Activated CD4-positive, CD25-positive, alpha-beta regulatory T cell treated with anti-CD3 and anti-CD28 coated beads, Interleukin-2, amount 50 U/mL, for 24 hours (primary cell): ENCODE measurements around the gene HBZ.
A peak's percentile ranks its signal among the peaks of the same experiment; 100 is the strongest.
"Not testable (repeated sequence)": the region's sequence is repeated elsewhere in the genome, so short reads cannot be mapped to it uniquely, and the experiment has no call there.

ENCODE experiments used
- ATAC-seq, 2 donors: fragments of 150-1000 bp; cut with Tn5 transposase; one replicate each; pipeline ENCODE4 v1.10.0; 2021; ENCODE audit warnings: mild to moderate bottlenecking in 1 of 2, moderate library complexity in 1 of 2

Gene HBZ

GRCh38 chr16:165539-166374 lies 13.3 kb downstream of the HBZ start, which contains the start of gene HBM:
Gene HBM, plus strand, starts transcription at chr16:165978. Its CDS starts 20 bp downstream, at chr16:165998.
- ATAC-seq: peak; percentile 33 to 37

DNA sequence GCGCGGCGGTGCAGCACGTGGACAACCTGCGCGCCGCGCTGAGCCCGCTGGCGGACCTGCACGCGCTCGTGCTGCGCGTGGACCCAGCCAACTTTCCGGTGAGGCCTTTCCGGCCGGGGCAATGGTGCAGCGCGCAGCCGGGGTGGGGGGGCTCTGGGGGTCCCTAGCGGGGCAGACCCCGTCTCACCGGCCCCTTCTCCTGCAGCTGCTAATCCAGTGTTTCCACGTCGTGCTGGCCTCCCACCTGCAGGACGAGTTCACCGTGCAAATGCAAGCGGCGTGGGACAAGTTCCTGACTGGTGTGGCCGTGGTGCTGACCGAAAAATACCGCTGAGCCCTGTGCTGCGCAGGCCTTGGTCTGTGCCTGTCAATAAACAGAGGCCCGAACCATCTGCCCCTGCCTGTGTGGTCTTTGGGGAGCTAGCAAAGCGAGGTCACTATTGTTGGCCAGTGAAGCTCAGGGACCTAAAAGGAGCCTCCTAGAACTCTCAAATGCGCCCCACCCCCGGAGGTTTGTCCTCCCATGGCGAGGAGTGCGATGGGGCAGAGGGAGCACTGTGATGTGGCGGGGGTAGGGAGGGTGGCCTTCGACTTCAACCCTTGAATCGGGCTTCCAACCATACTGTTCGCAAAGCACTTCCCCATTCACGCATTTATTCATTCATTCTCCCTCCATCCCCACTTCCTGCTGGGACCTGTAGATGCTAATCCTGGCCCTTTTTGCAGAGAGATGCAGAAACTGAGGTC lies 14.1 kb downstream of the HBZ start:
- ATAC-seq: no peak

DNA sequence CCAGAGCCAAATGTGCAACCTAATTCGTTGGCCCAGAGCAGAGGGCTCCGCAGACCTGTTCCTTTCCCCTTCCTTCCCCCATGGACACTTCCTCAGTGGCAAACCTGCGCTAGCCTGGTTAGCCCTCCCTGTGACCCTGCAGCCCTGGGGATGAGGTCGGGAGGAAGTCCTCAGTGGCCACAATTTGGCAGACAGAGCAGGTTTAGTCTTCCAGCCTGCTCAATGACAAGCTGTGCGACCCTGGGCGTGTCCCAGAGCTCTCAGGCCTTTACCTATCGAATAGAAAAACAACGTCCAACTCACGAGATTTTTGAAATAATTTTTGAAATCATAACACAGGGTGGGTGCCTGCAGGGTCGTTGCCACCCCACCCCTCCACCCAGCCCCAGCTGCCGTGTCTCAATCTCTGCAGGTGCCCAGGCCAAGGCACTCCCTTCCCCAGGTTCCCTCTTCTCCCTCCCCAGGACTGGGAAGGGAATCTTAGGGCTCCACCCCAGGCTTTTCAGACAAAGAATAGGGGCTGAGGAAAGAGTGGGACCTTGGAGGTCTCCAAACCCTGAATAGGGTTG lies 14.8 kb downstream of the HBZ start:
- no peak for ATAC-seq

DNA sequence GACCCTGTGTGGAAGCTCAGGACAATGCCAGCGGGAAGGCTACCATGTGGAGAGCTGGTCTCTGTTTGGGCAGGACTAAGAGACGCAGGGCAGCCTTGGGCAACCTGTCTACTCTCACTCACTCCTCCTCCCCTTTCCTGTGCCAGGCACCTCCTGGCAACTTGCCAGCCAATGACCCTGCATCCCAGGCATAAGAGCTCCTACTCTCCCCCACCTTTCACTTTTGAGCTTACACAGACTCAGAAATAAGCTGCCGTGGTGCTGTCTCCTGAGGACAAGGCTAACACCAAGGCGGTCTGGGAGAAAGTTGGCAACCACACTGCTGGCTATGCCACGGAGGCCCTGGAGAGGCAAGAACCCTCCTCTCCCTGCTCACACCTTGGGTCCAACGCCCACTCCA lies 16.0 kb downstream of the HBZ start:
- no peak for ATAC-seq

GRCh38 chr16:169014-169413 lies 16.6 kb downstream of the HBZ start:
- ATAC-seq: no peak

DNA sequence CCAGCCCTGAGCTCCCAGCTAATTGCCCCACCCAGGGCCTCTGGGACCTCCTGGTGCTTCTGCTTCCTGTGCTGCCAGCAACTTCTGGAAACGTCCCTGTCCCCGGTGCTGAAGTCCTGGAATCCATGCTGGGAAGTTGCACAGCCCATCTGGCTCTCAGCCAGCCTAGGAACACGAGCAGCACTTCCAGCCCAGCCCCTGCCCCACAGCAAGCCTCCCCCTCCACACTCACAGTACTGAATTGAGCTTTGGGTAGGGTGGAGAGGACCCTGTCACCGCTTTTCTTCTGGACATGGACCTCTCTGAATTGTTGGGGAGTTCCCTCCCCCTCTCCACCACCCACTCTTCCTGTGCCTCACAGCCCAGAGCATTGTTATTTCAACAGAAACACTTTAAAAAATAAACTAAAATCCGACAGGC lies 17.7 kb downstream of the HBZ start:
- ATAC-seq: not testable (repeated sequence)

DNA sequence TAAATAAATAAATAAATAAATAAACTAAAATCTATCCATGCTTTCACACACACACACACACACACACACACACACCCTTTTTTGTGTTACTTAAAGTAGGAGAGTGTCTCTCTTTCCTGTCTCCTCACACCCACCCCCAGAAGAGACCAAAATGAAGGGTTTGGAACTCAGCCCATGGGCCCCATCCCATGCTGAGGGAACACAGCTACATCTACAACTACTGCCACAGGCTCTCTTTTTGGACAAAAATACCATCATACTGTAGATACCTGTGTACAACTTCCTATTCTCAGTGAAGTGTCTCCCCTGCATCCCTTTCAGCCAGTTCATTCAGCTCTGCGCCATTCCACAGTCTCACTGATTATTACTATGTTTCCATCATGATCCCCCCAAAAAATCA lies 18.3 kb downstream of the HBZ start:
- no peak for ATAC-seq

GRCh38 chr16:172374-172941 lies 20.0 kb downstream of the HBZ start, which contains the start of gene HBA2:
Gene HBA2, plus strand, starts transcription at chr16:172876. Its CDS starts 37 bp downstream, at chr16:172913.
- ATAC-seq: peak; percentile 18 to 41

GRCh38 chr16:173211-173854 lies 20.9 kb downstream of the HBZ start:
- not testable (repeated sequence) for ATAC-seq

- ATAC-seq: not testable (repeated sequence)
Measured at GRCh38 chr16:173928-174769, 21.7 kb downstream of the HBZ start.

GRCh38 chr16:175011-175949 lies 22.8 kb downstream of the HBZ start:
- no peak for ATAC-seq

DNA sequence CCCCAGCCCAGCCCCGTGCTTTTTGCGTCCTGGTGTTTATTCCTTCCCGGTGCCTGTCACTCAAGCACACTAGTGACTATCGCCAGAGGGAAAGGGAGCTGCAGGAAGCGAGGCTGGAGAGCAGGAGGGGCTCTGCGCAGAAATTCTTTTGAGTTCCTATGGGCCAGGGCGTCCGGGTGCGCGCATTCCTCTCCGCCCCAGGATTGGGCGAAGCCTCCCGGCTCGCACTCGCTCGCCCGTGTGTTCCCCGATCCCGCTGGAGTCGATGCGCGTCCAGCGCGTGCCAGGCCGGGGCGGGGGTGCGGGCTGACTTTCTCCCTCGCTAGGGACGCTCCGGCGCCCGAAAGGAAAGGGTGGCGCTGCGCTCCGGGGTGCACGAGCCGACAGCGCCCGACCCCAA lies 23.6 kb downstream of the HBZ start:
- not testable (repeated sequence) for ATAC-seq

DNA sequence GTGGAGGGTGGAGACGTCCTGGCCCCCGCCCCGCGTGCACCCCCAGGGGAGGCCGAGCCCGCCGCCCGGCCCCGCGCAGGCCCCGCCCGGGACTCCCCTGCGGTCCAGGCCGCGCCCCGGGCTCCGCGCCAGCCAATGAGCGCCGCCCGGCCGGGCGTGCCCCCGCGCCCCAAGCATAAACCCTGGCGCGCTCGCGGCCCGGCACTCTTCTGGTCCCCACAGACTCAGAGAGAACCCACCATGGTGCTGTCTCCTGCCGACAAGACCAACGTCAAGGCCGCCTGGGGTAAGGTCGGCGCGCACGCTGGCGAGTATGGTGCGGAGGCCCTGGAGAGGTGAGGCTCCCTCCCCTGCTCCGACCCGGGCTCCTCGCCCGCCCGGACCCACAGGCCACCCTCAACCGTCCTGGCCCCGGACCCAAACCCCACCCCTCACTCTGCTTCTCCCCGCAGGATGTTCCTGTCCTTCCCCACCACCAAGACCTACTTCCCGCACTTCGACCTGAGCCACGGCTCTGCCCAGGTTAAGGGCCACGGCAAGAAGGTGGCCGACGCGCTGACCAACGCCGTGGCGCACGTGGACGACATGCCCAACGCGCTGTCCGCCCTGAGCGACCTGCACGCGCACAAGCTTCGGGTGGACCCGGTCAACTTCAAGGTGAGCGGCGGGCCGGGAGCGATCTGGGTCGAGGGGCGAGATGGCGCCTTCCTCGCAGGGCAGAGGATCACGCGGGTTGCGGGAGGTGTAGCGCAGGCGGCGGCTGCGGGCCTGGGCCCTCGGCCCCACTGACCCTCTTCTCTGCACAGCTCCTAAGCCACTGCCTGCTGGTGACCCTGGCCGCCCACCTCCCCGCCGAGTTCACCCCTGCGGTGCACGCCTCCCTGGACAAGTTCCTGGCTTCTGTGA lies 24.3 kb downstream of the HBZ start, which contains the start of gene HBA1:
Gene HBA1, plus strand, starts transcription at position 204 of the 906 bp plus-strand sequence. Its CDS starts 37 bp downstream, at position 241.
- peak; percentile 33 to 37 for ATAC-seq

DNA sequence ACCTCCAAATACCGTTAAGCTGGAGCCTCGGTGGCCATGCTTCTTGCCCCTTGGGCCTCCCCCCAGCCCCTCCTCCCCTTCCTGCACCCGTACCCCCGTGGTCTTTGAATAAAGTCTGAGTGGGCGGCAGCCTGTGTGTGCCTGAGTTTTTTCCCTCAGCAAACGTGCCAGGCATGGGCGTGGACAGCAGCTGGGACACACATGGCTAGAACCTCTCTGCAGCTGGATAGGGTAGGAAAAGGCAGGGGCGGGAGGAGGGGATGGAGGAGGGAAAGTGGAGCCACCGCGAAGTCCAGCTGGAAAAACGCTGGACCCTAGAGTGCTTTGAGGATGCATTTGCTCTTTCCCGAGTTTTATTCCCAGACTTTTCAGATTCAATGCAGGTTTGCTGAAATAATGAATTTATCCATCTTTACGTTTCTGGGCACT lies 25.0 kb downstream of the HBZ start:
- no peak for ATAC-seq

GRCh38 chr16:177981-178667 lies 25.7 kb downstream of the HBZ start:
- no peak for ATAC-seq

GRCh38 chr16:178668-179015 lies 26.2 kb downstream of the HBZ start:
- no peak for ATAC-seq

GRCh38 chr16:179211-180092 lies 27.0 kb downstream of the HBZ start:
- no peak for ATAC-seq
